Measurements from ENCODE around the gene EXOC3L4.

The EXOC3L4 gene

GRCh38 chr14:103058164-103059055 lies 36.1 kb upstream of the EXOC3L4 start:
- Histone ChIP-seq H3K36me3 (ENCODE audit: control insufficient read depth in 2 of 2, insufficient read depth in 1 of 2, low read length in 2 of 2) (no peaks in the 10 kb centered on the region), H3K4me1 (ENCODE audit: control insufficient read depth, insufficient read depth, low read length) (peaks cover 9% of the 10 kb centered on the region; the same call in 1 of the 2 replicates), H3K27ac (ENCODE audit: extremely low read depth, low read depth, low read length) (no peak overlapping the region; the same call in 1 of the 2 replicates), H3K4me3 (ENCODE audit: low read depth, low read length) (peak overlapping the region; percentile 66), H3K9me3 (ENCODE audit: control insufficient read depth, insufficient read depth, low read depth, low read length) (no peaks in the 10 kb centered on the region)
- CTCF ChIA-PET = interaction anchor here (0.6 to 1.1 kb wide), 2 partner anchors 16 to 20 kb away, joined by 3 read pairs; no protein-coding TSS in a partner anchor
- POLR2A ChIA-PET = no interaction called here
- TF ChIP-seq ZNF777 (tag by site-specific recombination; IDR thresholded peaks at IDR 0.05; ENCODE audit: borderline replicate concordance) = no peak
- no peak for TF ChIP-seq ZNF677 (tag by site-specific recombination; IDR thresholded peaks at IDR 0.05)
- no peak for TF ChIP-seq YY2 (tag by site-specific recombination; IDR thresholded peaks at IDR 0.05)
- no peak for TF ChIP-seq ZNF350 (tag by site-specific recombination; IDR thresholded peaks at IDR 0.05)
- no peak for TF ChIP-seq KLF9 (tag by site-specific recombination; IDR thresholded peaks at IDR 0.05; ENCODE audit: low read depth)
- TF ChIP-seq TRIM28 (IDR thresholded peaks at IDR 0.05; ENCODE audit: borderline replicate concordance, low read length) = no peak

- peaks cover 9% of the 10 kb centered on the region; the same call in 1 of the 2 replicates for H3K4me1 ChIP-seq (ENCODE audit: control insufficient read depth, insufficient read depth, low read length)
- no peaks in the 10 kb centered on the region for H3K9me3 ChIP-seq (ENCODE audit: control insufficient read depth, insufficient read depth, low read depth, low read length)
- no peak overlapping the region for H3K27ac ChIP-seq (ENCODE audit: extremely low read depth, low read depth, low read length)
- ChIA-PET POLR2A (no interaction called here), CTCF (interaction anchor here (1.1 kb wide), 1 partner anchor 15 kb away, joined by 3 read pairs; no protein-coding TSS in a partner anchor)
- TF ChIP-seq ZBTB21 (tag by site-specific recombination; IDR thresholded peaks at IDR 0.05) (no peak), GLI2 (tag by site-specific recombination; IDR thresholded peaks at IDR 0.05; ENCODE audit: borderline replicate concordance, low read depth) (no peak), ZNF514 (tag by site-specific recombination; IDR thresholded peaks at IDR 0.05) (no peak), ZBTB20 (tag by site-specific recombination; IDR thresholded peaks at IDR 0.05) (no peak), SCRT2 (tag by site-specific recombination; IDR thresholded peaks at IDR 0.05) (no peak), ZNF629 (tag by site-specific recombination; IDR thresholded peaks at IDR 0.05) (no peak), ZXDB (tag by site-specific recombination; IDR thresholded peaks at IDR 0.05) (no peak), ZBTB17 (tag by site-specific recombination; IDR thresholded peaks at IDR 0.05) (no peak), ZNF544 (tag by site-specific recombination; IDR thresholded peaks at IDR 0.05) (no peak), ZNF626 (tag by site-specific recombination; IDR thresholded peaks at IDR 0.05) (no peak), ZNF184 (tag by site-specific recombination; IDR thresholded peaks at IDR 0.05) (no peak), ZNF518A (tag by site-specific recombination; conservative IDR thresholded peaks at IDR 0.05; ENCODE audit: low read depth) (no peak), ZNF792 (tag by site-specific recombination; IDR thresholded peaks at IDR 0.05) (no peak), ZNF473 (tag by site-specific recombination; IDR thresholded peaks at IDR 0.05) (no peak), ZNF621 (tag by site-specific recombination; IDR thresholded peaks at IDR 0.05) (no peak)
- no peaks in the 10 kb centered on the region for H3K36me3 ChIP-seq (ENCODE audit: control insufficient read depth in 2 of 2, insufficient read depth in 1 of 2, low read length in 2 of 2)
- no peak overlapping the region for H3K4me3 ChIP-seq (ENCODE audit: low read depth, low read length)
Measured at GRCh38 chr14:103059556-103059955, 35.0 kb upstream of the EXOC3L4 start.
